OCI-LY1 (cell line): ENCODE measurements around the gene KIF23.

ENCODE experiments used
- CTCF ChIP-seq: fragments of 200-600 bp; sonication (generic), shearing (Covaris generic); IDR thresholded peaks from 2 replicates; pipeline ENCODE4 v1.5.1; 2017; ENCODE audit warnings: mild to moderate bottlenecking, antibody characterized with exemption, low read length, moderate library complexity, mixed read lengths
- EZH2 ChIP-seq: fragments of 200-600 bp; sonication (generic), shearing (Covaris generic); IDR thresholded peaks from 2 replicates; pipeline ENCODE4 v1.8.0; 2017; ENCODE audit warnings: borderline replicate concordance, mixed run types, mild to moderate bottlenecking, antibody characterized with exemption, low read length, moderate library complexity, mixed read lengths

GRCh38 chr15:69490356-69491037 is 76.3 kb downstream of the KIF23 start:
- TF ChIP-seq EZH2 (no peak), CTCF (no peak)
